ENCODE measurements around the gene C16orf89.

- TF ChIP-seq YY1 (tag by site-specific recombination; IDR thresholded peaks at IDR 0.05) (no peak), ZNF654 (tag by site-specific recombination; IDR thresholded peaks at IDR 0.05; ENCODE audit: low read depth) (no peak), ZSCAN18 (tag by site-specific recombination; IDR thresholded peaks at IDR 0.05) (no peak), ZNF292 (tag by site-specific recombination; IDR thresholded peaks at IDR 0.05; ENCODE audit: borderline replicate concordance, low read depth) (no peak), CTCF (tag by site-specific recombination; IDR thresholded peaks at IDR 0.05) (no peak), ZBTB8A (tag by site-specific recombination; IDR thresholded peaks at IDR 0.05) (no peak), ZNF544 (tag by site-specific recombination; IDR thresholded peaks at IDR 0.05) (no peak), ZNF558 (tag by site-specific recombination; IDR thresholded peaks at IDR 0.05) (no peak), ZNF26 (tag by site-specific recombination; IDR thresholded peaks at IDR 0.05) (no peak)
Measured at GRCh38 chr16:5006348-5007193, 59.2 kb downstream of the C16orf89 start.

All from HEK293 (cell line).